PC-9 (cell line): Measurements from ENCODE around the gene SNX20.

ENCODE experiments used
- EZH2 ChIP-seq: fragments of 200-600 bp; sonication (generic); IDR thresholded peaks from 2 replicates; pipeline ENCODE4 v1.8.0; 2017; ENCODE audit warnings: antibody characterized with exemption, low read depth
- TF ChIP-seq, protein P1 (sequence below): fragments of 200-600 bp; sonication (generic); conservative IDR thresholded peaks from 2 replicates; pipeline ENCODE4 v1.6.1; 2017; ENCODE audit warnings: mixed run types, antibody characterized with exemption, mild to moderate bottlenecking, moderate library complexity

DNA sequence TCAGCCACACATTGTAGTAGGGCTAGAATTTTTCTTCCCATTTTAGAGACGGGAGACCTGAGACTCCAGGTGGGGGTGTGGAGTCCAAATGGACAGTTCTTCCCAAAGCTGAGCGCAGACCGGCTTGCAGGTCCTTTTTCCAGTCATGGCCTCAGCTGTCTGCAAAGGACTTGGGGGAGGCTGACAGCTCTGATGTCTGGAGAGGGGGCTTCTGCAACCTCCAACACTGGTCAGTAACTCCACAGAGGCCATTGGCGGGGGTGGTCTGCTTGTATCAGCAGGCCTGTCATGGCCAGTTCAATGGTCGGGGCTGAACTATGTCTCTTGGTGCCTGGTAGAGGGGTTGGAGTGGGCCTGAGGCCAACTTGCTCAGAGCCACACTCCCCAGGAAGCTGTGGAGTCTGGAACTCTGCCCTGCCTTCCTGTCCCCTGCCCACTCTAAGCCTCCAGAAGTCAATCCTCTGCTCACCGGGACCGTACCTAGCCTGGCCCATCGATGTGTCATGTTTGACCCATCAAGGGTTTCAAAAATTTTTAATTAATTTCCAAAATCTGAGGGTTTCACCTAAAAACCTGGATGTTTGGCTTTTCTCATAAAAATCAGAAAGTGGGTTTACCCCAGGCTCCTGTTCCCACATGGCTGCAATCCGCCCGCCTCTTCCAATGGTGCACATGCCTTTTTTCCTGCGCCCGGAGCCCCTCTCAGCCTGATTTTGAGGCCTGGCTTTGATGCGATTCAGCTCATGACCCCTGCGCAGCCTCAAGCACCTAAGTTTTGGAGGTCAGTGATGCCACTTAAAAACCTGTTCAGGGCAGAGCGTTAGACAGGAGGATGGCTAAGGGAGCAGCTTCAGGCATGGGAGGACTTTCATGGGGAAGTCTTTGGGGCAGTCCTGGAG lies 39.9 kb downstream of the SNX20 start:
- TF ChIP-seq, protein P1, sequence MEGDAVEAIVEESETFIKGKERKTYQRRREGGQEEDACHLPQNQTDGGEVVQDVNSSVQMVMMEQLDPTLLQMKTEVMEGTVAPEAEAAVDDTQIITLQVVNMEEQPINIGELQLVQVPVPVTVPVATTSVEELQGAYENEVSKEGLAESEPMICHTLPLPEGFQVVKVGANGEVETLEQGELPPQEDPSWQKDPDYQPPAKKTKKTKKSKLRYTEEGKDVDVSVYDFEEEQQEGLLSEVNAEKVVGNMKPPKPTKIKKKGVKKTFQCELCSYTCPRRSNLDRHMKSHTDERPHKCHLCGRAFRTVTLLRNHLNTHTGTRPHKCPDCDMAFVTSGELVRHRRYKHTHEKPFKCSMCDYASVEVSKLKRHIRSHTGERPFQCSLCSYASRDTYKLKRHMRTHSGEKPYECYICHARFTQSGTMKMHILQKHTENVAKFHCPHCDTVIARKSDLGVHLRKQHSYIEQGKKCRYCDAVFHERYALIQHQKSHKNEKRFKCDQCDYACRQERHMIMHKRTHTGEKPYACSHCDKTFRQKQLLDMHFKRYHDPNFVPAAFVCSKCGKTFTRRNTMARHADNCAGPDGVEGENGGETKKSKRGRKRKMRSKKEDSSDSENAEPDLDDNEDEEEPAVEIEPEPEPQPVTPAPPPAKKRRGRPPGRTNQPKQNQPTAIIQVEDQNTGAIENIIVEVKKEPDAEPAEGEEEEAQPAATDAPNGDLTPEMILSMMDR = no peak
- no peak for TF ChIP-seq EZH2
